NCI-H460 (cell line): ENCODE data around the gene MYO5A. TPM values are rescaled to one million over a fixed set of nuclear protein-coding genes. Genes with fewer than 3 reads are reported as not detected.
"Not testable (repeated sequence)": the region's sequence is repeated elsewhere in the genome, so short reads cannot be mapped to it uniquely, and the experiment has no call there.

Experiments used
- DNase-seq: peaks from one replicate; pipeline ENCODE4 v3.0.0-alpha.2; 2016; ENCODE audit warnings: low read depth; ENCODE audit errors: extremely low read depth
- polyA plus RNA-seq: library from polyadenylated mRNA; depleted of rRNA; stranded (reverse); fragments of >200 nt; gene quantifications from 2 replicates; pipeline ENCODE4 v1.2.3, GENCODE V29; 2014; cell fraction: nucleus; rRNA removed
- total RNA-seq: library from RNA; depleted of rRNA; stranded (reverse); fragments of >200 nt; shearing (Covaris generic); gene quantifications from 2 replicates; pipeline ENCODE4 v1.2.3, GENCODE V29; 2014; rRNA removed

Gene MYO5A
- 12.1 and 12.6 TPM in 2 replicates for total RNA-seq
- polyA plus RNA-seq: 4.1 and 4.4 TPM in 2 replicates

GRCh38 chr15:52528564-52529340, at the start of gene MYO5A:
Gene MYO5A (minus strand): TSS chr15:52528880. CDS start chr15:52528806, 74 bp downstream.
- DNase-seq: peak; percentile 44

GRCh38 chr15:52576692-52577091, 48.0 kb upstream of the MYO5A start:
- no peak for DNase-seq

GRCh38 chr15:52575573-52575972, 46.9 kb upstream of the MYO5A start:
- not testable (repeated sequence) for DNase-seq

- DNase-seq: no peak
Observed at GRCh38 chr15:52575072-52575471, 46.4 kb upstream of the MYO5A start.

GRCh38 chr15:52574623-52575022, 45.9 kb upstream of the MYO5A start:
- DNase-seq: not testable (repeated sequence)

- peak; percentile 87 for DNase-seq
Observed at GRCh38 chr15:52568601-52569585, 40.2 kb upstream of the MYO5A start, which contains the start of gene ARPP19. Gene ARPP19 (minus strand): TSS chr15:52569030. CDS start chr15:52568892, 138 bp downstream.

- DNase-seq: no peak
Observed at GRCh38 chr15:52567871-52568600, 39.4 kb upstream of the MYO5A start.

- no peak for DNase-seq
Observed at GRCh38 chr15:52566889-52567288, 38.2 kb upstream of the MYO5A start.

- DNase-seq: not testable (repeated sequence)
Observed at GRCh38 chr15:52565417-52566358, 37.0 kb upstream of the MYO5A start.

GRCh38 chr15:52563501-52564060, 34.9 kb upstream of the MYO5A start:
- no peak for DNase-seq

GRCh38 chr15:52559575-52559974, 30.9 kb upstream of the MYO5A start:
- no peak for DNase-seq

GRCh38 chr15:52559022-52559421, 30.3 kb upstream of the MYO5A start:
- DNase-seq: no peak

GRCh38 chr15:52558196-52558595, 29.5 kb upstream of the MYO5A start:
- no peak for DNase-seq

GRCh38 chr15:52557274-52557641, 28.6 kb upstream of the MYO5A start:
- no peak for DNase-seq

GRCh38 chr15:52556524-52557273, 28.0 kb upstream of the MYO5A start:
- DNase-seq: no peak

- no peak for DNase-seq
Observed at GRCh38 chr15:52552303-52552702, 23.6 kb upstream of the MYO5A start.

GRCh38 chr15:52551762-52552161, 23.1 kb upstream of the MYO5A start:
- no peak for DNase-seq

GRCh38 chr15:52551186-52551585, 22.5 kb upstream of the MYO5A start:
- DNase-seq: not testable (repeated sequence)
